CD8-positive, alpha-beta memory T cell (primary cell): Measurements from ENCODE around the gene ABCG5. TPM values are rescaled to one million over a fixed set of nuclear protein-coding genes. Genes with fewer than 3 reads are reported as not detected.
A peak's percentile ranks its signal among the peaks of the same experiment; 100 is the strongest.

Experiments used
- CTCF ChIA-PET: fragments of 350-600 bp; sonication (Branson Sonifier 250); formaldehyde crosslinking; loops from one replicate; lab custom pipeline; 2021; ENCODE audit warnings: antibody characterized with exemption; lab: Charles Lee
- POLR2A ChIA-PET: fragments of 350-600 bp; sonication (Branson Sonifier 250); formaldehyde crosslinking; loops from one replicate; lab custom pipeline; 2021; ENCODE audit warnings: antibody characterized with exemption; lab: Charles Lee
- DNase-seq, 5 donors: peaks; one replicate each; pipeline versions ENCODE4 v3.0.0 to v3.0.0-alpha.2; 2020 to 2022; ENCODE audit warnings: mixed read lengths in 1 of 5
- H3K27ac ChIP-seq: one replicate; pipeline ENCODE4 v1.7.0; 2013; ENCODE audit warnings: low read depth, mild to moderate bottlenecking, low read length, moderate library complexity
- H3K27me3 ChIP-seq: 2 replicates; pipeline ENCODE4 v1.7.0; 2013; ENCODE audit warnings: low read length, mild to moderate bottlenecking; ENCODE audit not compliant: insufficient read depth, poor library complexity, severe bottlenecking
- H3K36me3 ChIP-seq: 2 replicates; pipeline ENCODE4 v1.7.0; 2013; ENCODE audit warnings: mild to moderate bottlenecking, low read length, moderate library complexity; ENCODE audit not compliant: insufficient read depth
- H3K4me1 ChIP-seq: 2 replicates; pipeline ENCODE4 v1.7.0; 2013; ENCODE audit warnings: mild to moderate bottlenecking, low read length, moderate library complexity; ENCODE audit not compliant: insufficient read depth
- H3K4me3 ChIP-seq: 2 replicates; pipeline ENCODE4 v1.7.0; 2013; ENCODE audit warnings: mild to moderate bottlenecking, low read length
- H3K9me3 ChIP-seq: 2 replicates; pipeline ENCODE4 v1.7.0; 2013; ENCODE audit warnings: mild to moderate bottlenecking, low read length
- H3K27ac Mint-ChIP-seq, 8 donors: one replicate each; pipeline ENCODE4 v1.8.0; 2020 to 2021; ENCODE audit warnings: mixed read lengths in 8 of 8, mild to moderate bottlenecking in 6 of 8, inconsistent platforms in 3 of 8, moderate library complexity in 3 of 8
- H3K27me3 Mint-ChIP-seq, 2 donors: one replicate each; pipeline ENCODE4 v1.8.0; 2020 to 2021; ENCODE audit warnings: mixed read lengths in 2 of 2, mild to moderate bottlenecking in 1 of 2, moderate library complexity in 1 of 2
- H3K36me3 Mint-ChIP-seq, 3 donors: one replicate each; pipeline ENCODE4 v1.8.0; 2020 to 2021; ENCODE audit warnings: mixed read lengths in 3 of 3, inconsistent platforms in 1 of 3, mild to moderate bottlenecking in 1 of 3
- H3K4me1 Mint-ChIP-seq, 3 donors: one replicate each; pipeline ENCODE4 v1.8.0; 2020 to 2021; ENCODE audit warnings: mixed read lengths in 3 of 3, inconsistent platforms in 1 of 3, mild to moderate bottlenecking in 1 of 3
- H3K4me3 Mint-ChIP-seq, 7 donors: one replicate each; pipeline ENCODE4 v1.8.0; 2020 to 2021; ENCODE audit warnings: mixed read lengths in 7 of 7, mild to moderate bottlenecking in 6 of 7, moderate library complexity in 4 of 7, inconsistent platforms in 2 of 7
- H3K9me3 Mint-ChIP-seq, 5 donors: one replicate each; pipeline ENCODE4 v1.8.0; 2020 to 2022; ENCODE audit warnings: mixed read lengths in 5 of 5, mild to moderate bottlenecking in 3 of 5, moderate library complexity in 2 of 5, inconsistent platforms in 1 of 5
- polyA plus RNA-seq: library from polyadenylated mRNA; unstranded; fragments of 300-500 nt; fragmentation: Illumina TruSeq; gene quantifications from one replicate; pipeline ENCODE4 v1.2.3, GENCODE V29; 2021
- total RNA-seq, 2 experiments: library from RNA; stranded (reverse); gene quantifications; one replicate each; pipeline ENCODE4 v1.2.3, GENCODE V29; 2021

The ABCG5 gene
- total and polyA plus RNA-seq, 3 experiments from 2014 or later, result not detected

GRCh38 chr2:43851011-43851980 lies 12.7 kb upstream of the ABCG5 start:
- ChIA-PET CTCF (no interaction called here), POLR2A (no interaction called here)
- H3K4me3 ChIP-seq, result no peak overlapping the region
- H3K27me3 ChIP-seq, result no peaks in the 10 kb centered on the region
- Mint-ChIP-seq H3K36me3 (no peaks in the 10 kb centered on the region), H3K4me1 (no peaks in the 10 kb centered on the region), H3K27ac (no peak overlapping the region), H3K9me3 (no peaks in the 10 kb centered on the region), H3K27me3 (peaks cover 11 to 55% of the 10 kb centered on the region in 2 donors), H3K4me3 (no peak overlapping the region)
- H3K9me3 ChIP-seq, result no peaks in the 10 kb centered on the region
- H3K4me1 ChIP-seq, result no peaks in the 10 kb centered on the region
- no peak overlapping the region for H3K27ac ChIP-seq
- no peaks in the 10 kb centered on the region for H3K36me3 ChIP-seq
- DNase-seq, result no peak

DNA sequence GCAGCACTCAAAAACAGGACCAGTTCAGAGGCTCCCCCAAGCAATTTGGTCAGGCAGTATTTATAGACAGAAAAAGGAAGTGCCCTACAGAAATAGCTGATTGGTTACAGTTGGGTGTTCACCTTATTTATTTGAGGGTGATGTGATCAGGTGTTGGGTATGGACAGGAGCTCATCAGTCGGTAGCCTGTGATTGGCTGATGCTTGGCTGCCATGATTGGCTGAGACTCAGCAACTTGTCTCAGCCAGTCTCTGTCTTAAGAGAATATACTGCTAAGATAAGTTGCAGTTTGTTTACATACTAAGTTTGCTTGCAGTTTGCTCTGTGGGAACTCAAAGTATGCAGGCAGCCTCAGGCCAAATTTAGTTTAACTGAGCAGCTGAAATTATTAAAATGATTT lies 9.6 kb upstream of the ABCG5 start:
- Mint-ChIP-seq H3K27me3 (peaks cover 9 to 35% of the 10 kb centered on the region in 2 donors), H3K9me3 (no peaks in the 10 kb centered on the region), H3K36me3 (no peaks in the 10 kb centered on the region), H3K4me3 (no peak overlapping the region), H3K27ac (no peak overlapping the region), H3K4me1 (no peaks in the 10 kb centered on the region)
- DNase-seq, result no peak
- H3K9me3 ChIP-seq, result no peaks in the 10 kb centered on the region
- CTCF ChIA-PET, result no interaction called here
- no peak overlapping the region for H3K4me3 ChIP-seq
- POLR2A ChIA-PET, result no interaction called here
- H3K36me3 ChIP-seq, result no peaks in the 10 kb centered on the region
- no peak overlapping the region for H3K27ac ChIP-seq
- H3K4me1 ChIP-seq, result no peaks in the 10 kb centered on the region
- no peaks in the 10 kb centered on the region for H3K27me3 ChIP-seq

- ChIA-PET POLR2A (no interaction called here), CTCF (no interaction called here)
- H3K9me3 Mint-ChIP-seq, result no peaks in the 10 kb centered on the region
Measured at GRCh38 chr2:43846140-43846793, 7.6 kb upstream of the ABCG5 start.

DNA sequence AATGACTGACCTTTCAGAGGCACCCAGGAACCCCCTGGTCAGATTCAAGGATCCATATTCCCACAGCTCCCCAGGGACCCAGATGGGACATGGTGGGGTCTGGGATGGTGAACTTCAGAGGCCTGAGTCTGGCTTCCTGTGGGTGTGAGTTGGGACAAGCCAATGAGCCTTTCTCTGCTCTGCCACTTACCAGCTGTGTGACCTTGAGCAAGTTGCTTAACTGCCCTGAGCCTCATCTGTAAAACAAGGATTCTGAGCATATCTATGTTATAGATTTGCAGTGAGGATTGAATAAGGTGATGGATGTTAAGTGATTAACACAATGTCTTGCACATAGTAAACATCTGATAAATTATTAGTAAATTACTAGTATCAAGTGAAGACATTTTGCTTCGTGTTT lies 6.5 kb upstream of the ABCG5 start:
- Mint-ChIP-seq H3K4me1 (no peaks in the 10 kb centered on the region), H3K27ac (no peak overlapping the region), H3K9me3 (no peaks in the 10 kb centered on the region), H3K36me3 (no peaks in the 10 kb centered on the region), H3K4me3 (no peak overlapping the region), H3K27me3 (peaks cover 9 to 16% of the 10 kb centered on the region in 2 donors)
- ChIA-PET POLR2A (no interaction called here), CTCF (no interaction called here)
- DNase-seq, result no peak
- H3K4me3 ChIP-seq, result no peak overlapping the region
- no peaks in the 10 kb centered on the region for H3K9me3 ChIP-seq
- H3K4me1 ChIP-seq, result no peaks in the 10 kb centered on the region
- no peaks in the 10 kb centered on the region for H3K27me3 ChIP-seq
- no peaks in the 10 kb centered on the region for H3K36me3 ChIP-seq
- H3K27ac ChIP-seq, result no peak overlapping the region

More at GRCh38 chr2:43846140-43846793, 7.6 kb upstream of the ABCG5 start:
- Mint-ChIP-seq H3K27me3 (peaks cover 9 to 21% of the 10 kb centered on the region in 2 donors), H3K27ac (no peak overlapping the region), H3K4me1 (no peaks in the 10 kb centered on the region), H3K36me3 (no peaks in the 10 kb centered on the region), H3K4me3 (no peak overlapping the region)
- Histone ChIP-seq H3K36me3 (no peaks in the 10 kb centered on the region), H3K4me1 (no peaks in the 10 kb centered on the region), H3K4me3 (no peak overlapping the region), H3K27ac (no peak overlapping the region), H3K27me3 (no peaks in the 10 kb centered on the region), H3K9me3 (no peaks in the 10 kb centered on the region)
- DNase-seq, result no peak

GRCh38 chr2:43842866-43843226 lies 4.2 kb upstream of the ABCG5 start:
- H3K9me3 ChIP-seq, result no peaks in the 10 kb centered on the region
- CTCF ChIA-PET, result no interaction called here
- no peaks in the 10 kb centered on the region for H3K9me3 Mint-ChIP-seq
- no peak overlapping the region for H3K4me3 Mint-ChIP-seq
- no peak overlapping the region for H3K4me3 ChIP-seq
- H3K4me1 ChIP-seq, result no peaks in the 10 kb centered on the region
- H3K27me3 ChIP-seq, result no peaks in the 10 kb centered on the region
- no peaks in the 10 kb centered on the region for H3K36me3 Mint-ChIP-seq
- H3K27ac Mint-ChIP-seq, result no peak overlapping the region
- DNase-seq, result no peak
- H3K36me3 ChIP-seq, result no peaks in the 10 kb centered on the region
- H3K27ac ChIP-seq, result no peak overlapping the region
- POLR2A ChIA-PET, result interaction anchor here (0.6 kb wide), 1 partner anchor 412 kb away, joined by 3 read pairs; no protein-coding TSS in a partner anchor
- H3K4me1 Mint-ChIP-seq, result no peaks in the 10 kb centered on the region
- peaks cover 6% of the 10 kb centered on the region in 2 donors for H3K27me3 Mint-ChIP-seq

GRCh38 chr2:43841949-43842865 lies 3.6 kb upstream of the ABCG5 start:
- Mint-ChIP-seq H3K27ac (no peak overlapping the region), H3K4me3 (no peak overlapping the region), H3K36me3 (no peaks in the 10 kb centered on the region), H3K4me1 (no peaks in the 10 kb centered on the region), H3K27me3 (peaks cover 6 to 9% of the 10 kb centered on the region in 2 donors), H3K9me3 (no peaks in the 10 kb centered on the region)
- CTCF ChIA-PET, result no interaction called here
- Histone ChIP-seq H3K27me3 (no peaks in the 10 kb centered on the region), H3K4me3 (no peak overlapping the region), H3K36me3 (no peaks in the 10 kb centered on the region), H3K27ac (no peak overlapping the region), H3K4me1 (no peaks in the 10 kb centered on the region), H3K9me3 (no peaks in the 10 kb centered on the region)
- DNase-seq, result no peak
- POLR2A ChIA-PET, result interaction anchor here (0.6 kb wide), 1 partner anchor 413 kb away, joined by 3 read pairs; no protein-coding TSS in a partner anchor

GRCh38 chr2:43840965-43841364 lies 2.3 kb upstream of the ABCG5 start:
- Histone ChIP-seq H3K27ac (no peak overlapping the region), H3K4me1 (no peaks in the 10 kb centered on the region), H3K36me3 (no peaks in the 10 kb centered on the region), H3K27me3 (no peaks in the 10 kb centered on the region), H3K4me3 (no peak overlapping the region), H3K9me3 (no peaks in the 10 kb centered on the region)
- Mint-ChIP-seq H3K4me3 (no peak overlapping the region), H3K36me3 (no peaks in the 10 kb centered on the region), H3K4me1 (no peaks in the 10 kb centered on the region), H3K27ac (peak overlapping the region in 1 of 8 donors; percentile 2), H3K27me3 (peaks cover under 1 to 8% of the 10 kb centered on the region in 2 donors), H3K9me3 (no peaks in the 10 kb centered on the region)
- DNase-seq, result no peak
- ChIA-PET POLR2A (no interaction called here), CTCF (no interaction called here)
